ENCODE results near the gene NPLOC4.
A peak's percentile ranks its signal among the peaks of the same experiment; 100 is the strongest.

NPLOC4 gene

DNA sequence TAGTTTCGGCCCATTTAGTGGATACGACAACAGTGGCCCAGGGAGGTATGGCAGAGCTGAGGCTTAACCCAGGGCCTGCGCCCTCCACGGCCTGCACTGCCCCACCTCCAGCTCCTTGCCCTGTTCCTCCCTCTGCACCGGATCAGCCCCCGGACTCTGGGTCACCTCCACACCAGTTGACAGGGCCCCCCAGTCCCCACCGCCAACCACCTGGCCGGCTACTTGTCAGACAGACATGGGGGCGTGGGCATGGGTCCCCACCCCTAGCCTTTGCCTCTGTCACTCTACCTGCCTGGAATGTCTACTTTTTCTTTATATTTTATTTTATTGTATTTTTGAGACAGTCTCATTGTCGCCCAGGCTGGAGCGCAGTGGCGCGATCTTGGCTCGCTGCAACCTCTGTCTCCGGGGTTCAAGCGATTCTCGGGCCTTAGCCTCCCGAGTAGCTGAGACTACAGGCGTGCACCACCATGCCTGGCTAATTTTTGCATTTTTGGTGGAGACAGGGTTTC, 121.3 kb downstream of the NPLOC4 start:
- no peak for FAIRE-seq

GRCh38 chr17:81514739-81515529, 122.0 kb downstream of the NPLOC4 start:
- FAIRE-seq = no peak

DNA sequence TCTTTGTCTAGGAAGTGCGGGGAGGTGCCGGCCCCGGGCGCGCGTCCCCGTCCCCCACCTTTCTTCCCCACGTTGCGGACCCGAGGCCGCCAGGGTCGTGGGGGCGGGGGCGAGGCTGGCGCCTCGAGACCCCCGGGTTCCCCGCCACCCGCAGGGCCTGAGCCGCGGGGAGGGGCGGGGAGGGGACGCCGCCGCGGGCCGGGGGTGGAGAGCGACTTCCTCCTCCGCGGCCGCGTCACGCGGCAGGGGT, 122.5 kb downstream of the NPLOC4 start:
- no peak for FAIRE-seq

- FAIRE-seq = no peak
Observed at GRCh38 chr17:81513753-81514488, 123.0 kb downstream of the NPLOC4 start.

GRCh38 chr17:81513372-81513752, 123.5 kb downstream of the NPLOC4 start:
- FAIRE-seq = no peak

- FAIRE-seq = no peak
Observed at GRCh38 chr17:81512562-81513371, 124.1 kb downstream of the NPLOC4 start, which contains the start of gene ACTG1. Gene ACTG1 (minus strand): TSS chr17:81512799. CDS start chr17:81512354, 445 bp downstream.

DNA sequence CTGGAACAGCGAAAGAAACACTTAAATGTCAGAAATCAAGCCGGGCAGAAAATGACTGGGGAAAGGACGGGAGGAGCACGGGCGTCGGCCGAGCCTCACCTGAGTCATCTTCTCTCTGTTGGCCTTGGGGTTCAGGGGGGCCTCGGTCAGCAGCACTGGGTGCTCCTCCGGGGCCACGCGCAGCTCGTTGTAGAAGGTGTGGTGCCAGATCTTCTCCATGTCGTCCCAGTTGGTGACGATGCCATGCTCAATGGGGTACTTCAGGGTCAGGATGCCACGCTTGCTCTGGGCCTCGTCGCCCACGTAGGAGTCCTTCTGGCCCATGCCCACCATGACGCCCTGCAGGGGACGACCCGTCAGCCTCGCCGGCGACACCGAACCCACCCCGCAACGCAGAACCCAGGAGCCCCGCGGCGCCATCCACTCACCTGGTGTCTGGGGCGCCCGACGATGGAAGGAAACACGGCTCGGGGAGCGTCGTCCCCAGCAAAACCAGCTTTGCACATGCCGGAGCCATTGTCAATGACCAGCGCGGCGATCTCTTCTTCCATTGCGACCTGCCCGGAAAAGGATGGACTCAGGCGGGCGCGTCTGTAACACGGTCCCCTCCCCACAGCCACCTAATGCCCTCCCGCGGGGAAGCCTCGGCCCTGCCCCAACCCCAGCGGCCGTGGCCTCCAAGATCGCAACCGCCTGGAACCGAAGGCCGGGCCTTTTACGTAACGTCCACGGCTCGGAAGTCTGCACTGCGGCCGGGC, 124.9 kb downstream of the NPLOC4 start:
- no peak for FAIRE-seq

- FAIRE-seq = no peak
Observed at GRCh38 chr17:81511554-81511803, 125.4 kb downstream of the NPLOC4 start.

DNA sequence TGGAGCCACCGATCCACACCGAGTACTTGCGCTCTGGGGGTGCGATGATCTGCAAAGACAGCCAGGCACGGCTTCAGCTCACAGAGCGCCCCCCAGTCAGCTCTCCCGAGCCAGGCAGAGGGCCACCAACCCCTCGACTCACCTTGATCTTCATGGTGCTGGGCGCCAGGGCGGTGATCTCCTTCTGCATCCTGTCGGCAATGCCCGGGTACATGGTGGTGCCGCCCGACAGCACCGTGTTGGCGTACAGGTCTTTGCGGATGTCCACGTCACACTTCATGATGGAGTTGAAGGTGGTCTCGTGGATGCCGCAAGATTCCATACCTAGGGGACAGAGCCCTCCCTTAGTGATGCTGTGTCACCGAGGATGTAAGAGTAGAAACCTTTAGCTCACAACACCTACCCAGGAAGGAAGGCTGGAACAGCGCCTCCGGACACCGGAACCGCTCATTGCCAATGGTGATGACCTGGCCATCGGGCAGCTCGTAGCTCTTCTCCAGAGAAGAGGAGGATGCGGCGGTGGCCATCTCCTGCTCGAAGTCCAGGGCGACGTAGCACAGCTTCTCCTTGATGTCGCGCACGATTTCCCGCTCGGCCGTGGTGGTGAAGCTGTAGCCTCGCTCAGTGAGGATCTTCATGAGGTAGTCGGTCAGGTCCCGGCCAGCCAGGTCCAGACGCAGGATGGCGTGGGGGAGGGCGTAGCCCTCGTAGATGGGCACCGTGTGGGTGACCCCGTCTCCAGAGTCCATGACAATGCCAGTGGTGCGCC, 125.9 kb downstream of the NPLOC4 start:
- no peak for FAIRE-seq

DNA sequence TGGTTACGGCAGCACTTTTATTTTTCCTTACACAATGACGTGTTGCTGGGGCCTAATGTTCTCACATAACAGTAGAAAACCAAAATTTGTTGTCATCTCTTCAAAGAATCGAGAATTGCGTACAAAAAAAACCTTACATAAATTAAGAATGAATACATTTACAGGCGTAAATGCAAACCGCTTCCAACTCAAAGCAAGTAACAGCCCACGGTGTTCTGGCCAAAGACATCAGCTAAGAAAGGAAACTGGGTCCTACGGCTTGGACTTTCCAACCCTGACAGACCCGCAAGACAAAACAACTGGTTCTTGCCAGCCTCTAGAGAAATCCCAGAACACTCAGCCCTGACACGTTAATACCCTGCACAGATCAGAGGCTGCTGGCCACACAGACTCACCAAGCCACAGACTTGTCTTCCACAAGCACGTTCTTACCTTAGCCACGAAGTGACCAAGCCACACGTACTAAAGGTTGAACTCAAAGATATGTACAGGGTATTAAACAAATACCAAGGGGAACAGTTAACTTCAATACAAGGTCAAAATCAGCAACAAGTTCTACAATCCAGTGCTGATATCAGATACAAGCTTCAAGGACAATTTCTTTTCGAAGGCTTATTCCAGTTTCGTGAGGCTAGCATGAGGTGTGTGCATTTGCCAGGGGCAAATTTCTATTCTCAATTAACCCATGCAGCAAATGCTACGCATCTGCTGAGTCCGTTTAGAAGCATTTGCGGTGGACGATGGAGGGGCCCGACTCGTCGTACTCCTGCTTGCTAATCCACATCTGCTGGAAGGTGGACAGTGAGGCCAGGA, 126.7 kb downstream of the NPLOC4 start:
- no peak for FAIRE-seq

- peak; percentile 86 for FAIRE-seq
Observed at GRCh38 chr17:81509207-81509971, 127.5 kb downstream of the NPLOC4 start.

- no peak for FAIRE-seq
Observed at GRCh38 chr17:81508639-81509206, 128.2 kb downstream of the NPLOC4 start.

All from G401.6 (cell line).